H1 (cell line): ENCODE results near the gene ZDHHC19.

Source experiments
- CTCF ChIP-seq, 3 experiments: IDR thresholded peaks; 1 replicate in 2 of 3; 2 replicates in 1 of 3; pipeline versions ENCODE4 v1.5.1 to v1.6.1; 2011; ENCODE audit warnings: low read length in 3 of 3, mild to moderate bottlenecking in 3 of 3, inconsistent platforms in 2 of 3, low read depth in 1 of 3, moderate library complexity in 1 of 3; ENCODE audit not compliant: insufficient read depth in 1 of 3; ENCODE audit errors: control extremely low read depth in 1 of 3
- KDM4A ChIP-seq: IDR thresholded peaks from one replicate; pipeline ENCODE4 v1.7.1; 2012; ENCODE audit warnings: low read depth, mild to moderate bottlenecking, moderate library complexity, low read length, inconsistent platforms; ENCODE audit not compliant: severe bottlenecking
- TEAD4 ChIP-seq: IDR thresholded peaks from 2 replicates; pipeline ENCODE4 v1.6.1; 2012; ENCODE audit warnings: low read depth, low read length, inconsistent platforms, mixed read lengths

GRCh38 chr3:196260784-196261183, 49.6 kb upstream of the ZDHHC19 start:
- no peak for TF ChIP-seq CTCF (IDR thresholded peaks at IDR 0.05; ENCODE audit: control extremely low read depth in 1 of 3, insufficient read depth in 1 of 3, low read depth in 1 of 3, low read length in 3 of 3)
- no peak for TF ChIP-seq TEAD4
- no peak for TF ChIP-seq KDM4A
